Measurements from ENCODE around the gene IGFBP4. TPM values are rescaled to one million over a fixed set of nuclear protein-coding genes. Genes with fewer than 3 reads are reported as not detected.

The IGFBP4 gene
- total RNA-seq, 2 experiments from 2014 or later = 5.6 to 6.5 TPM

GRCh38 chr17:40419559-40420331 lies 23.5 kb upstream of the IGFBP4 start:
- peaks cover 6% of the 10 kb centered on the region for H3K27me3 Mint-ChIP-seq
- no peak overlapping the region for H3K27ac Mint-ChIP-seq
- no peak overlapping the region for H3K4me3 Mint-ChIP-seq
- no peak for DNase-seq
- no peaks in the 10 kb centered on the region for H3K9me3 Mint-ChIP-seq
- peaks cover 18% of the 10 kb centered on the region for H3K36me3 Mint-ChIP-seq
- H3K4me1 Mint-ChIP-seq = peaks cover 24% of the 10 kb centered on the region

DNA sequence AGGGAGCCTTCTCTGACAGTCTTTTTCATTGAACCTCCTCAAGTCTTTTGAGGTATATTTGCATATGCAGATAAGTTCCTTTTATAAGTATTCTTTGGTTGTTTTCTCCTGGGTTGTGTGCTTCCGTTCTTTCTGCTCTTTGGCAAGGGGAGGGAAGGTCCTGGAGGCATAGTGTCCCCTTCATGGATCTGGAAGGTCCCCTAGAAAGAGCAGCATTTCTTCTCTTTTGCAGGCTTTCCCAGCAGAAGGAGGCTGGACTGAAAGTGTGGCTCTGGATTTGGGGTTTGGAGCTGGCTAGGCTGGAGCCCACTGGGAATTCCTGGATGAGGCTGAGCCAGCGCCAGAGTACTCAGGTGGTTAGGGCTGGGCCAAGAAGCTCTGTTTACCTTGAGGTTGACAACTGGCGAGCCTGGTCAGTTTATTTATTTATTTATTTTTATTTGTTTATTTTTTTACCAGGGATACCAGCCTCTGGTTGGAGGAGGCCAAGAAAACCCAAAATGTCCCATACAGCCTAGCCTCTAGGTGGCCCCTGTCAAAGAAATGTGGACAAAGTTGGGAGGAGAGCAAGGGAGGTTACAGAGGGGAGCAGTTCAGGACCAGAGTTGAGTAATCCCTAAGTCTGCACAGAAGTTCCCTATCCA lies 20.1 kb upstream of the IGFBP4 start:
- no peak overlapping the region for H3K27ac Mint-ChIP-seq
- H3K4me3 Mint-ChIP-seq = no peak overlapping the region
- no peak for DNase-seq
- no peaks in the 10 kb centered on the region for H3K36me3 Mint-ChIP-seq
- H3K9me3 Mint-ChIP-seq = no peaks in the 10 kb centered on the region
- peaks cover 38% of the 10 kb centered on the region for H3K4me1 Mint-ChIP-seq
- H3K27me3 Mint-ChIP-seq = no peaks in the 10 kb centered on the region

GRCh38 chr17:40425741-40426140 lies 17.5 kb upstream of the IGFBP4 start:
- Mint-ChIP-seq H3K9me3 (no peaks in the 10 kb centered on the region), H3K36me3 (no peaks in the 10 kb centered on the region), H3K4me1 (peaks cover 29% of the 10 kb centered on the region), H3K27ac (no peak overlapping the region), H3K27me3 (no peaks in the 10 kb centered on the region), H3K4me3 (no peak overlapping the region)
- no peak for DNase-seq

GRCh38 chr17:40427002-40427491 lies 16.2 kb upstream of the IGFBP4 start:
- Mint-ChIP-seq H3K27ac (no peak overlapping the region), H3K4me3 (no peak overlapping the region), H3K27me3 (no peaks in the 10 kb centered on the region), H3K36me3 (no peaks in the 10 kb centered on the region), H3K9me3 (no peaks in the 10 kb centered on the region), H3K4me1 (peaks cover 29% of the 10 kb centered on the region)
- no peak for DNase-seq

DNA sequence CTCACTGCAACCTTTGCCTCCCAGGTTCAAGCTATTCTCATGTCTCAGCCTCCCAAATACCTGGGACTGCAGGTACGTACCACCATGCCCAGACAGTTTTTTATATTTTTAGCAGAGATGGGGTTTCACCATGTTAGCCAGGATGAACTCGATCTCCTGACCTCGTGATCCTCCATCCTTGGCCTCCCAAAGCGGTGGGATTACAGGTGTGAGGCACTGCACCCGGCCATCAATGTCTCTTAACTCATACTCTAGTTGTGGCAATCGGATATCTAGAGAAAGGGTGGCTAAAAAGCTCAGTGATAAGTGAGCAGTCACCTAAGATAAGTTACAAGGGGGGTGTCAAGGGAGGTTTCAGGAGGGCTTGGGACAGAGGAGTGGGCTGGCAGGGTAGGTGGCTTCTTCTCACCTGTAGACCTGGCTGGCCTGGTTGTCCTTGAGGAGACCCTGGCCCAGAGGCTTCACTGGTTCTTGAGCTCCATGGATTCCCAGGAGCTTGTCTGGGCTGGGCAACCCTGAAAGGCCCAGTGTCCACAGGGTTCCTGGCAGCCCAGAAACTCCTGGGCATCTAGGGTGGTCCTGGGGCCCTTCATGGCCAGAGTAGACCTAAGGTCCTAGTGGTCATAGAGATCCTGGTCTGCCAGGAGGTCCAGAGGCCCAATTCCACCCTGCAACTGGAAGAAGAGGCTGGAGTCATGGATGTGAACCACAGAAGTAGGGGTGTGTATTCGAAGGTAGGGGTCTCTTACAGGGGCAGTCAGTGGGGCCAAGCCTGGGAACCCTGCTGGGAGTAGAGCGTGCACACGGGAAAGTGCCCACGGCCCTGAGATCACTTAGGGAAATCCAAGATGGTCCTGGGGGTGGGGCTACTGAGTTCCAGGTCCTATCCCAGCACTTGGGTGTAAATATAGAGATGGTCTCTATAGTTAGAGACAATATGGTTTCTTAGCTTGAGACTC lies 12.7 kb upstream of the IGFBP4 start:
- Mint-ChIP-seq H3K27me3 (no peaks in the 10 kb centered on the region), H3K36me3 (no peaks in the 10 kb centered on the region), H3K9me3 (no peaks in the 10 kb centered on the region), H3K4me3 (no peak overlapping the region), H3K4me1 (peaks cover 26% of the 10 kb centered on the region), H3K27ac (no peak overlapping the region)
- no peak for DNase-seq

GRCh38 chr17:40431231-40431602 lies 12.0 kb upstream of the IGFBP4 start:
- no peaks in the 10 kb centered on the region for H3K27me3 Mint-ChIP-seq
- no peak overlapping the region for H3K4me3 Mint-ChIP-seq
- H3K4me1 Mint-ChIP-seq = peaks cover 20% of the 10 kb centered on the region
- no peak overlapping the region for H3K27ac Mint-ChIP-seq
- no peaks in the 10 kb centered on the region for H3K9me3 Mint-ChIP-seq
- no peak for DNase-seq
- no peaks in the 10 kb centered on the region for H3K36me3 Mint-ChIP-seq

GRCh38 chr17:40432864-40433528 lies 10.3 kb upstream of the IGFBP4 start:
- Mint-ChIP-seq H3K36me3 (no peaks in the 10 kb centered on the region), H3K4me1 (peaks cover 7% of the 10 kb centered on the region), H3K4me3 (no peak overlapping the region), H3K27me3 (no peaks in the 10 kb centered on the region), H3K27ac (no peak overlapping the region), H3K9me3 (no peaks in the 10 kb centered on the region)
- no peak for DNase-seq

- no peak for DNase-seq
- Mint-ChIP-seq H3K9me3 (no peaks in the 10 kb centered on the region), H3K36me3 (no peaks in the 10 kb centered on the region), H3K4me3 (no peak overlapping the region), H3K4me1 (peaks cover 7% of the 10 kb centered on the region), H3K27me3 (no peaks in the 10 kb centered on the region), H3K27ac (no peak overlapping the region)
These were observed 9.5 kb upstream of the IGFBP4 start for GRCh38 chr17:40433551-40434415.

GRCh38 chr17:40436636-40437035 lies 6.6 kb upstream of the IGFBP4 start:
- H3K27me3 Mint-ChIP-seq = no peaks in the 10 kb centered on the region
- H3K36me3 Mint-ChIP-seq = no peaks in the 10 kb centered on the region
- H3K27ac Mint-ChIP-seq = no peak overlapping the region
- DNase-seq = no peak
- H3K4me1 Mint-ChIP-seq = peaks cover 7% of the 10 kb centered on the region
- no peak overlapping the region for H3K4me3 Mint-ChIP-seq
- no peaks in the 10 kb centered on the region for H3K9me3 Mint-ChIP-seq

DNA sequence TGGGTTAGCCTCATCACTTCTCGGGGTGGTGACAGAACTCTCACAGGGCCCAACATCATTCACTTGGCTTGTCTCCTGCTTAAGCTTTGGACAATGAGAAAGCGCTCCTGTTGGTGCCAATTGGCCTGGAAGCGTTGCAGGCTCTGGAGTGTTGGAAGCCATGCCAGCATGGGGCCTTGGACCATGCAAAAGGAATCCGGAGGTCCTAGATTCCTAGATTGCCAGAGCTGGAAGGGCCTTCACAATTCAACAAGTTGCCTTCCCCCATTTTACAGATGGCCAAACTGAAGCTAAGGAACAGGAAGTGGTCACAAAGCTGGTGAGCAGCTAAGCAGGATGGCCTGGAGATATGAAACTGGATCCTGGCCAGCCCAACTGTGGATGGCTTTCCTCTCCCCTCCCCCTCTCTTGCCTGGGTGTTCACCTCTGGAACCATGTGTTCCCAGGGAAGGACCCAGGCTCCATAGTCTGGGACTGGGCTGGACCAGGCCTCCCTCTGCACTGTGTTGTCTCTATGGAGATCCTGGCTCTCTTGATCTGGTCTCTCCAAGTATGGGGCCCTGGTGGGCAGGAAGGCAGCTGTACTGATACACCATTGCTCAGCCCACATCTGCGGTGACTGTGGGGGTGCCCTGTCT lies 6.0 kb upstream of the IGFBP4 start:
- DNase-seq = no peak
- Mint-ChIP-seq H3K27me3 (peaks cover 4% of the 10 kb centered on the region), H3K9me3 (no peaks in the 10 kb centered on the region), H3K27ac (no peak overlapping the region), H3K4me1 (peaks cover 7% of the 10 kb centered on the region), H3K36me3 (no peaks in the 10 kb centered on the region), H3K4me3 (no peak overlapping the region)

- H3K27me3 Mint-ChIP-seq = peaks cover 6% of the 10 kb centered on the region
- DNase-seq = no peak
- H3K4me3 Mint-ChIP-seq = no peak overlapping the region
- no peaks in the 10 kb centered on the region for H3K36me3 Mint-ChIP-seq
- no peak overlapping the region for H3K27ac Mint-ChIP-seq
- H3K9me3 Mint-ChIP-seq = no peaks in the 10 kb centered on the region
- peaks cover 17% of the 10 kb centered on the region for H3K4me1 Mint-ChIP-seq
These were observed 3.1 kb upstream of the IGFBP4 start for GRCh38 chr17:40440166-40440565.

DNA sequence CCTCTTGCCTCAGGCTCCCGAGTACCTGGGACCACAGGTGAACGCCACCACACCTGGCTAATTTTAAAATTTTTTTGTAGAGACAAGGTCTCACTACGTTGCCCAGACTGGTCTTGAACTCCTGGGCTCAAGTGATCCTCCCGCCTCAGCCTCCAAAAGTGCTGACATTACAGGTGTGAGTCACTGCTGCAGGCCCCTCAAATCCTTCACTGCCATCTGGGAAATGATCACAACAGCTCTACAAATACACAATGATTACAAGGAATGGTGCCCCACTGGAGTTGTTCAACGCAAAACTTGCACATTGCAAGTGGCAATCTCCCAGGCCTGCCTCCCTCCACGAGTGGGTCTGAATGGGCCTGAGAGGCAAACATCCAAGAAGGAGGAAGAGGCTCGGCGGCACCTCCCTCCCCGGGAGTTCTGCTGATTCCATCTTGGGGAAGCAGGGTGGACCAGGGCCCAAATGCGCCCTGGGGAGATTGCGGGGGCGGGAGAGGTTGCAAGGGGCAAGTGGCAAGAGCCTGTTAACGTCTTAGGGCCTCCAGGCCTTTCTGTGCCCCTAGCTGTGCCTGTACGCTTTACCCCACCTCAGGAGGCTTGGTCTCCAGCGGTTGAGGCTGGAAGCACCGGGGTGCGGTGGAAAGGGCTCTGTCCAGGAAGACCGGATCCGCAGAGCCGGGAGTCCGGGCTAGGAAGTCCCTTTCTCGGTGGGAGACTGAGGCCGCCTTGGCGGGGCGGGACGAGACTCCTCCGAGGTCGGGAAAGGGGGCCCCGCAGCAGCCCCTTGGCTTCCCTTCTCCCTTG lies 656 bp upstream of the IGFBP4 start:
- peaks cover 13% of the 10 kb centered on the region for H3K27me3 Mint-ChIP-seq

More for the DNA sequence above, 656 bp upstream of the IGFBP4 start:
- Mint-ChIP-seq H3K36me3 (no peaks in the 10 kb centered on the region), H3K27ac (no peak overlapping the region), H3K4me3 (no peak overlapping the region), H3K4me1 (peaks cover 20% of the 10 kb centered on the region), H3K9me3 (no peaks in the 10 kb centered on the region)
- DNase-seq = no peak
